ENCODE results near the gene SGIP1. TPM values are rescaled to one million over a fixed set of nuclear protein-coding genes. Genes with fewer than 3 reads are reported as not detected.

Gene SGIP1
- total and polyA plus RNA-seq, 2 donors, result 0.57 to 2.9 TPM

DNA sequence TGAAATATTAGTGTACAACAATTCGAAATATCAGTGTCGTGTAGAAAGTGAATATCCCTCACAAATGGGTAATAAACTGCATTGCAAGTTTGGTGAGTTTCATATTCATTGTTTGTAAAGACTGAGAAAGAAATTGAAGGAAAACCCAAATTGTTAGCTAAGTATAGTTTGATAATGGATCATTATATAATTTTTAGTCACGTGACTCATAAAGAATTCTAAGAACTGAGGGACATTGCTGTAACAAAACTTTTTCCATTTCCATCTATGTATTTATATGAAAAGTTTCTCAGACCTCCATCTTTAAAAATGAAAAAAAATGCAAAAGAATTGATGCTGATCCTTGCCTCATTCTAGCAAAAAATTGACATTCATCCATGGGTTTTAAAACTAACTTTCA lies 36.0 kb upstream of the SGIP1 start:
- H3K27ac ChIP-seq (ENCODE audit: low read depth in 1 of 2, low read length in 1 of 2), result no peak overlapping the region
- no peaks in the 10 kb centered on the region for H3K4me1 ChIP-seq (ENCODE audit: control insufficient read depth in 2 of 2, insufficient read depth in 2 of 2, low read length in 2 of 2)
- no peak overlapping the region for H3K4me3 ChIP-seq (ENCODE audit: low read length in 2 of 2)
- no peak for DNase-seq (ENCODE audit: low read depth in 6 of 9, low spot score in 9 of 9)
- WGBS, result 97% methylated on average over 3 of the region's 3 CpGs
- no peaks in the 10 kb centered on the region for H3K36me3 ChIP-seq (ENCODE audit: control insufficient read depth in 2 of 2, insufficient read depth in 2 of 2, low read length in 1 of 2)
- no peaks in the 10 kb centered on the region for H3K27me3 ChIP-seq (ENCODE audit: control insufficient read depth in 2 of 2, insufficient read depth in 1 of 2, low read length in 1 of 2)
- H3K9me3 ChIP-seq (ENCODE audit: control insufficient read depth in 2 of 2, insufficient read depth in 1 of 2, low read length in 1 of 2), result no peaks in the 10 kb centered on the region

DNA sequence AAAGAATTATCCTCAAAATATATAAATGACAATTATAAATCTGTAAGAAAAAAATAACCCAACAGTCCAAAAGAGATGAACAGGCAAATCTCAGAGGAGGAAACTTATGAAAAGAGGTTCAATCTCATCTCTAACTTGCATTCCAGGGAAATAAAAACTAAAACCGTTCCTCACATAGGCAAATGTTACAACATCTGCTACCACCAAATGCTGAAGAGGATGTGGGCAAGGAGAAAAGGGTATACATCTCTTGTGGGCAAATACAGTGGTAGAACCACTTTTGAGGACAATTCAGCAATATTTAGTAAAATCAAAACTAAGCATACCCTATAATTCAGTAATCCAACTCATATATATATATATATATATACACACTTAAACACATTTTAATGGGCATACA lies 33.7 kb upstream of the SGIP1 start:
- Histone ChIP-seq H3K27me3 (ENCODE audit: control insufficient read depth in 2 of 2, insufficient read depth in 1 of 2, low read length in 1 of 2) (no peaks in the 10 kb centered on the region), H3K9me3 (ENCODE audit: control insufficient read depth in 2 of 2, insufficient read depth in 1 of 2, low read length in 1 of 2) (no peaks in the 10 kb centered on the region), H3K4me1 (ENCODE audit: control insufficient read depth in 2 of 2, insufficient read depth in 2 of 2, low read length in 2 of 2) (no peaks in the 10 kb centered on the region), H3K4me3 (ENCODE audit: low read length in 2 of 2) (no peak overlapping the region), H3K27ac (ENCODE audit: low read depth in 1 of 2, low read length in 1 of 2) (no peak overlapping the region), H3K36me3 (ENCODE audit: control insufficient read depth in 2 of 2, insufficient read depth in 2 of 2, low read length in 1 of 2) (no peaks in the 10 kb centered on the region)
- WGBS, result 16% methylated on average over 1 of the region's 1 CpG
- DNase-seq (ENCODE audit: low read depth in 6 of 9, low spot score in 9 of 9), result no peak

DNA sequence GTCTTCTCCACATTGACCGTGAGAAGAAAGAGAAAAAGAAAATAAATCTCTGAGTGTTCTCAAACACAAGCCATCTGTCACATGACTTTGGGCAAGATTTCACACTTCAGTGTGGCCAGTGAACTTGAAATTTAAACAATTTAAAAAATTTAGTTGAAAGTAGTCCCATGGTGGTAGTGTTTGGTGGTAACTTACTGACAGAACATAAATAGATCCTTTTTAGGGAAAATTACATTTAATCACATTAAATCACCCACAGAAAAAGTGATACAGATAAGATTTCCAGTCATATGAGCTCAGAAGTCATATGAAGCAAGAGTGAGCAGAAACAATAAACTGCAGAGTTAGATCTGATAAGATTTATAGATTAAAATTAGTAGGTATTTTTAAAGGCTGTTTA lies 31.9 kb upstream of the SGIP1 start:
- Histone ChIP-seq H3K4me3 (ENCODE audit: low read length in 2 of 2) (no peak overlapping the region), H3K36me3 (ENCODE audit: control insufficient read depth in 2 of 2, insufficient read depth in 2 of 2, low read length in 1 of 2) (no peaks in the 10 kb centered on the region), H3K27ac (ENCODE audit: low read depth in 1 of 2, low read length in 1 of 2) (no peak overlapping the region), H3K4me1 (ENCODE audit: control insufficient read depth in 2 of 2, insufficient read depth in 2 of 2, low read length in 2 of 2) (no peaks in the 10 kb centered on the region), H3K27me3 (ENCODE audit: control insufficient read depth in 2 of 2, insufficient read depth in 1 of 2, low read length in 1 of 2) (no peaks in the 10 kb centered on the region), H3K9me3 (ENCODE audit: control insufficient read depth in 2 of 2, insufficient read depth in 1 of 2, low read length in 1 of 2) (no peaks in the 10 kb centered on the region)
- DNase-seq (ENCODE audit: low read depth in 6 of 9, low spot score in 9 of 9), result no peak
- 87% methylated on average over 1 of the region's 1 CpG for WGBS

DNA sequence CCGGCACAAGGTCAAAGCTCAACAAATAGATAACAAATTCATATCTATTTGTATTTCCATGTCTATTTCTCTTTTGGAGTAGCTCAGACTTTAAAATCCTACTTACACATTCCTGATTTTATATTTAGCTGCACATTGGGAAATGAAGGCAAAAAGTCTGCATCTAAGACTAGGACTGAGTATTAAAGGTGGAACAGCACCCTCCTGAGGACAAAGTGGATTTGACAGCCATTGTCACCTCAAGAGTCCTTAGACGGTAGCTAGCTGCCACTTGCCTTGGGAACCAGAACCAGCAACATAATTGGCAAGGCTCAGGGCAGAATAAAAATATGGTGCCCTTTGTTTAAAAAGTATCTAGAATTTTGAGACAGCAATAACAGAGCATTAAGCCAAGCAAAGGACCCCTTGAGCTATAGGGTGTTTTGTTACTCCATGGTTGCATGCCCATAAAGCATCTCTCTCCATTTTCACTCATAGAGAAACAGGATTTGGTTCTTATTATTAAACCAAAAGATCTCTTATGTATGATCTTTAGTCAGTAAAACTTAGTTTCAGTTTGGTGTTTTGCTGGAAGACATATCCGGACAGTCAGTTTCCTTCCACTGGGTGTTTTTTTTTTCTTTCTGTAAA lies 30.0 kb upstream of the SGIP1 start:
- Histone ChIP-seq H3K4me1 (ENCODE audit: control insufficient read depth in 2 of 2, insufficient read depth in 2 of 2, low read length in 2 of 2) (no peaks in the 10 kb centered on the region), H3K36me3 (ENCODE audit: control insufficient read depth in 2 of 2, insufficient read depth in 2 of 2, low read length in 1 of 2) (no peaks in the 10 kb centered on the region), H3K27ac (ENCODE audit: low read depth in 1 of 2, low read length in 1 of 2) (no peak overlapping the region), H3K4me3 (ENCODE audit: low read length in 2 of 2) (no peak overlapping the region), H3K9me3 (ENCODE audit: control insufficient read depth in 2 of 2, insufficient read depth in 1 of 2, low read length in 1 of 2) (no peaks in the 10 kb centered on the region), H3K27me3 (ENCODE audit: control insufficient read depth in 2 of 2, insufficient read depth in 1 of 2, low read length in 1 of 2) (no peaks in the 10 kb centered on the region)
- peak; percentile 1 to 54 (median 19) for DNase-seq (ENCODE audit: low read depth in 6 of 9, low spot score in 9 of 9)
- whole genome bisulfite sequencing, result 53% methylated on average over 3 of the region's 3 CpGs

DNA sequence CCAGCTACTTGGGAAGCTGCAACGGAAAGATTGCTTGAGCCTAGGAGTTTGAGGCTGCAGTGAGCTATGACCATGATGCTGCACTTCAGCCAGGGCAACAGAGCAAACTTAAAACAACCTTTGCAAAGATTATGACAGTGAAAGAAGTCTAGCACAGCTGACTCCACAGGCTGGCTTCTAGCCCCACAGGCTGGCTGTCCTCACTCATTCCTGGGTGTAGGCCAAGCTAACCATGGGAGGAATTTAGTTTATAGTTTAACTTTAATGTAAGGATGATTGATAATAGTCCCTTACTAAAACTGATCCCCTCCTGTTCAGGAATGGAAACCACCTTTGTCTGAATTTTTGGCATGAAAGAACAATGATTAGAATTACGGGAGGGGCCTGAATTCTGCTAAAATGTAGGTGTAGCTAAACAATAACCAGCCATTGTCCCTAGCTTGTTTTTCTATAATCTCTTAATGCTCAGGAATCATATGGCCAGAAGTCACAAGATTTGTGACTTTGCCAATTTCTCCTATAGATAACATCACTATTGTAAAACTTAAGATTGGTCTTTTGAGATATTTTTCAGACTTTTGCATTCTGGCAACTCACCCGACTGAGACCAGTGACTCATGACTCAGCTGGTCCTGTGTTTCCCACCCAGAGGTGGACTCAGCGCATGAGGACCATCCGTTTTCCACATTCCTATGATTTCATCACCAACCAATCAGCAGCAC lies 28.1 kb upstream of the SGIP1 start:
- 82% methylated on average over 5 of the region's 5 CpGs for WGBS
- Histone ChIP-seq H3K4me3 (ENCODE audit: low read length in 2 of 2) (no peak overlapping the region), H3K9me3 (ENCODE audit: control insufficient read depth in 2 of 2, insufficient read depth in 1 of 2, low read length in 1 of 2) (no peaks in the 10 kb centered on the region), H3K27me3 (ENCODE audit: control insufficient read depth in 2 of 2, insufficient read depth in 1 of 2, low read length in 1 of 2) (no peaks in the 10 kb centered on the region), H3K27ac (ENCODE audit: low read depth in 1 of 2, low read length in 1 of 2) (no peak overlapping the region), H3K4me1 (ENCODE audit: control insufficient read depth in 2 of 2, insufficient read depth in 2 of 2, low read length in 2 of 2) (no peaks in the 10 kb centered on the region), H3K36me3 (ENCODE audit: control insufficient read depth in 2 of 2, insufficient read depth in 2 of 2, low read length in 1 of 2) (no peaks in the 10 kb centered on the region)
- no peak for DNase-seq (ENCODE audit: low read depth in 6 of 9, low spot score in 9 of 9)

DNA sequence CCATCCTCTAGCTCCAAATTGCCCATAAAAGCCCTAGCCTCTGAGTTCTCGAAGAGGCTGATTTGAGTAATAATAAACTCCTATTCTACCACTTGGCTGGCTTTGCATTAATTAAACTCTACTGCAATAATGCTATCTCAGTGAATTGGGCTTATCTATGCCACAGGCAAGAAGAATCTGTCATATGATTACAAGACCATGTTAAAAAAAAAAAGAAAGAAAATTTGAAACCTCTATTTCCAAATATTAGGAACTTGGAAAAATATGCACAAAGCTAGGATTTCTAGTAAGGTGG lies 27.6 kb upstream of the SGIP1 start:
- Histone ChIP-seq H3K4me1 (ENCODE audit: control insufficient read depth in 2 of 2, insufficient read depth in 2 of 2, low read length in 2 of 2) (no peaks in the 10 kb centered on the region), H3K4me3 (ENCODE audit: low read length in 2 of 2) (no peak overlapping the region), H3K27ac (ENCODE audit: low read depth in 1 of 2, low read length in 1 of 2) (no peak overlapping the region), H3K27me3 (ENCODE audit: control insufficient read depth in 2 of 2, insufficient read depth in 1 of 2, low read length in 1 of 2) (no peaks in the 10 kb centered on the region), H3K36me3 (ENCODE audit: control insufficient read depth in 2 of 2, insufficient read depth in 2 of 2, low read length in 1 of 2) (no peaks in the 10 kb centered on the region), H3K9me3 (ENCODE audit: control insufficient read depth in 2 of 2, insufficient read depth in 1 of 2, low read length in 1 of 2) (no peaks in the 10 kb centered on the region)
- 95% methylated on average over 1 of the region's 1 CpG for WGBS
- no peak for DNase-seq (ENCODE audit: low read depth in 6 of 9, low spot score in 9 of 9)

DNA sequence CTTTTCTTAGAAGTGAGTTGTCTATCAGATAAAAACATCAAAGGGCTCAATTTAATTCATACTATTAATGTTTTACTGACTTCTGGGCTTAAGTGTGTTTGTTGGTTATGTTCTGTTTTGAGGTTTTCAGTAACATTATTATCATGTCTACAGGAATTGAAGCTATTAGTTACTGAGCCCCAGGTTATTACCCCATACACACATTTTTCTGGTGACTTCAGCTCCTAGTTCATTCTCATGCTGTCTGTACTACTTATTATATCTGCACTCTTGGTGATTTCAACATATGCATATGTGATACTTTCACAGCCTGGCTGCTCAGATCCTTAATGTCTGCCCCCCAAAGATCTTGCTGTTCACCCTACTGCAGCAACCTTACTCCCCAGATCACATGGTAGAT lies 27.0 kb upstream of the SGIP1 start:
- no peak overlapping the region for H3K4me3 ChIP-seq (ENCODE audit: low read length in 2 of 2)
- no peak for DNase-seq (ENCODE audit: low read depth in 6 of 9, low spot score in 9 of 9)
- no peak overlapping the region for H3K27ac ChIP-seq (ENCODE audit: low read depth in 1 of 2, low read length in 1 of 2)
- H3K36me3 ChIP-seq (ENCODE audit: control insufficient read depth in 2 of 2, insufficient read depth in 2 of 2, low read length in 1 of 2), result no peaks in the 10 kb centered on the region
- no peaks in the 10 kb centered on the region for H3K4me1 ChIP-seq (ENCODE audit: control insufficient read depth in 2 of 2, insufficient read depth in 2 of 2, low read length in 2 of 2)
- H3K9me3 ChIP-seq (ENCODE audit: control insufficient read depth in 2 of 2, insufficient read depth in 1 of 2, low read length in 1 of 2), result no peaks in the 10 kb centered on the region
- H3K27me3 ChIP-seq (ENCODE audit: control insufficient read depth in 2 of 2, insufficient read depth in 1 of 2, low read length in 1 of 2), result no peaks in the 10 kb centered on the region

DNA sequence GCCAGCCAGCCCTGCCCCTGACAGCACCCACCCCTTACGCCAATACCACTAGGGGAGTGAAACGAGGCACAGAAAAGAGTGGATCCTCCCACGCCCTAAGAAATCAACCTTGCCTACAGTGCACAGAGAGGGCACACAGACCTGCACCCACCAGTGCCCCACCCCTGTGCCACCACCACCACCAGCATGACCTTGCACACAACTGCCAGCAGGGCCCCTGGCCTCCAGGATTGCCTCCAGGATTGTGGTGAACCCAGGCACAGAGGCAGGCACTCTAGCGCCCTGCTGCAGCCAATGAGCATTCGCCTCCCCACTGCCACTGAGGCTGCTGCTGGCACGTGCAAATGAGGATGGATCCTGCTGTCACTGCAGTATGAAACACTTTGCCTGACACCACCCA lies 23.5 kb upstream of the SGIP1 start:
- Histone ChIP-seq H3K27ac (ENCODE audit: low read depth in 1 of 2, low read length in 1 of 2) (no peak overlapping the region), H3K9me3 (ENCODE audit: control insufficient read depth in 2 of 2, insufficient read depth in 1 of 2, low read length in 1 of 2) (no peaks in the 10 kb centered on the region), H3K36me3 (ENCODE audit: control insufficient read depth in 2 of 2, insufficient read depth in 2 of 2, low read length in 1 of 2) (no peaks in the 10 kb centered on the region), H3K4me3 (ENCODE audit: low read length in 2 of 2) (no peak overlapping the region), H3K4me1 (ENCODE audit: control insufficient read depth in 2 of 2, insufficient read depth in 2 of 2, low read length in 2 of 2) (no peaks in the 10 kb centered on the region), H3K27me3 (ENCODE audit: control insufficient read depth in 2 of 2, insufficient read depth in 1 of 2, low read length in 1 of 2) (no peaks in the 10 kb centered on the region)
- WGBS, result 88% methylated on average over 6 of the region's 6 CpGs
- DNase-seq (ENCODE audit: low read depth in 6 of 9, low spot score in 9 of 9), result no peak

DNA sequence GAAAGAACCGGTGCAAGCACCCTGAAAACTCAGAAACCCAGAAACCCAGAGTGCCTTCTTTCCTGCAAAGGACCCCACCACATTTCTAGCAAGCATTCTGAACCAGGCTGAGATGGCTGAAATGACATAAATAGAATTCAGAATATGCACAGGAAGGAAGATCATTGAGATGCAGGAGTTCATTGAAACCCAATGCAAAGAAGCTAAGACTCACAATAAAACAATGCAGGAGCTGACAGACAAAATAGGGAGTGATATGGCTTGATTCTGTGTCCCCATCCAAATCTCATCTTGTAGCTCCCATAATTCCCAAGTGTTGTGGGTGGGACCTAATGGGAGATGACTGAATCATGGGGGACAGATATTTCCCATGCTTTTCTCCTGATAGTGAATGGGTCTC lies 22.8 kb upstream of the SGIP1 start:
- Histone ChIP-seq H3K9me3 (ENCODE audit: control insufficient read depth in 2 of 2, insufficient read depth in 1 of 2, low read length in 1 of 2) (no peaks in the 10 kb centered on the region), H3K4me1 (ENCODE audit: control insufficient read depth in 2 of 2, insufficient read depth in 2 of 2, low read length in 2 of 2) (no peaks in the 10 kb centered on the region), H3K27me3 (ENCODE audit: control insufficient read depth in 2 of 2, insufficient read depth in 1 of 2, low read length in 1 of 2) (no peaks in the 10 kb centered on the region), H3K36me3 (ENCODE audit: control insufficient read depth in 2 of 2, insufficient read depth in 2 of 2, low read length in 1 of 2) (no peaks in the 10 kb centered on the region), H3K4me3 (ENCODE audit: low read length in 2 of 2) (no peak overlapping the region), H3K27ac (ENCODE audit: low read depth in 1 of 2, low read length in 1 of 2) (no peak overlapping the region)
- 87% methylated on average over 1 of the region's 1 CpG for WGBS
- no peak for DNase-seq (ENCODE audit: low read depth in 6 of 9, low spot score in 9 of 9)
